Thyroid gland (tissue), 4 donors: Measurements from ENCODE around the gene HNRNPA0. TPM values are rescaled to one million over a fixed set of nuclear protein-coding genes. Genes with fewer than 3 reads are reported as not detected.

Source experiments
- DNase-seq, 2 donors: peaks; one replicate each; pipeline ENCODE4 v3.0.0-alpha.2; 2019
- H3K27ac ChIP-seq, 3 donors: fragments of 200-600 bp; sonication (generic); 1 replicate in 2 of 3; 2 replicates in 1 of 3; pipeline ENCODE4 v1.5.1; 2016 to 2019; ENCODE audit warnings: mild to moderate bottlenecking in 1 of 3, moderate library complexity in 1 of 3
- H3K27me3 ChIP-seq: fragments of 200-600 bp; sonication (generic); one replicate; pipeline ENCODE4 v1.5.1; 2019
- H3K36me3 ChIP-seq, 2 donors: fragments of 200-600 bp; sonication (generic); one replicate each; pipeline ENCODE4 v1.5.1; 2016 to 2019
- H3K4me1 ChIP-seq, 2 donors: fragments of 200-600 bp; sonication (generic); one replicate each; pipeline ENCODE4 v1.5.1; 2017 to 2019
- H3K4me3 ChIP-seq, 3 donors: fragments of 200-600 bp; sonication (generic); replicated peaks in 1 of 3; 1 replicate in 2 of 3; 2 replicates in 1 of 3; pipeline ENCODE4 v1.5.1; 2016; ENCODE audit warnings: mild to moderate bottlenecking in 1 of 3
- H3K9me3 ChIP-seq: fragments of 200-600 bp; sonication (generic); one replicate; pipeline ENCODE4 v1.5.1; 2017
- POLR2A ChIP-seq, 2 donors: fragments of 450-650 bp; IDR thresholded peaks; one replicate each; pipeline ENCODE4 v1.6.1; 2017; ENCODE audit warnings: antibody characterized with exemption in 2 of 2, mild to moderate bottlenecking in 2 of 2, moderate library complexity in 1 of 2
- WGBS, 2 donors: methylation state at CpG; one replicate each; pipeline ENCODE4 v1.1.5; 2017; 5-methylcytosine and 5-hydroxymethylcytosine counted together
- intact Hi-C: fragments of 100-400 bp; cut with DNase I; formaldehyde crosslinking; loops from one replicate; pipeline ENCODE4 v1.15.1; 2023
- total RNA-seq, 4 donors: library from RNA; depleted of rRNA; stranded (reverse); fragments of >200 nt; gene quantifications; one replicate each; pipeline ENCODE4 v1.2.3, GENCODE V29; 2016
- TF ChIP-seq, protein P1 (sequence below), 6 experiments: fragments of 200-600 bp in 3 of 6; fragments of 450-650 bp in 3 of 6; sonication (generic) in 3 of 6; IDR thresholded peaks; one replicate each; pipeline ENCODE4 v1.5.1; 2016 to 2019; ENCODE audit warnings: antibody characterized with exemption in 6 of 6, mild to moderate bottlenecking in 2 of 6, inconsistent platforms in 1 of 6, moderate library complexity in 1 of 6

HNRNPA0 gene
- total RNA-seq, 4 donors from 2014 or later = 10.6 to 14.1 (median 12.4) TPM

DNA sequence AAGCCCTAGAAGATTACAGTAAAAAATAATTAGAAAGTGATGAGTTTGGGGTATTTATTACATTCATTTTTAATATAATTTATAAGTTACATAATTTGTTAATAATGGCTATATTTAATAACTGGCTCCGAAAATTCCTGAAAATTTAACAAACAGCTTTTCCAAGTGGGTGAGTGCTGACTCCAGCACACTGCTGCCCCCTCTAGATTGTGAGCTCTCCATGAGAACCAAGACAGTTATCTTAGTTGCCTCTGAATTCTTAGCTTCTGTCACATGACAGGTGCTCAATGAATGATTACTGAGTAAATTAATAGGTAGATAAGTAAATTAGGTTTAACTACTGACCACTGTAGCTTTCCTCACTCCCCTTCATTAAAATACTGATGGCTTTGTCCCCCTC lies 26.1 kb downstream of the HNRNPA0 start:
- intact Hi-C loops = no loop called here
- no peak overlapping the region for H3K27ac ChIP-seq
- H3K27me3 ChIP-seq = no peaks in the 10 kb centered on the region
- peaks cover 22 to 33% of the 10 kb centered on the region in 2 donors for H3K4me1 ChIP-seq
- no peak for TF ChIP-seq POLR2A (IDR thresholded peaks at IDR 0.05)
- TF ChIP-seq, protein P1, sequence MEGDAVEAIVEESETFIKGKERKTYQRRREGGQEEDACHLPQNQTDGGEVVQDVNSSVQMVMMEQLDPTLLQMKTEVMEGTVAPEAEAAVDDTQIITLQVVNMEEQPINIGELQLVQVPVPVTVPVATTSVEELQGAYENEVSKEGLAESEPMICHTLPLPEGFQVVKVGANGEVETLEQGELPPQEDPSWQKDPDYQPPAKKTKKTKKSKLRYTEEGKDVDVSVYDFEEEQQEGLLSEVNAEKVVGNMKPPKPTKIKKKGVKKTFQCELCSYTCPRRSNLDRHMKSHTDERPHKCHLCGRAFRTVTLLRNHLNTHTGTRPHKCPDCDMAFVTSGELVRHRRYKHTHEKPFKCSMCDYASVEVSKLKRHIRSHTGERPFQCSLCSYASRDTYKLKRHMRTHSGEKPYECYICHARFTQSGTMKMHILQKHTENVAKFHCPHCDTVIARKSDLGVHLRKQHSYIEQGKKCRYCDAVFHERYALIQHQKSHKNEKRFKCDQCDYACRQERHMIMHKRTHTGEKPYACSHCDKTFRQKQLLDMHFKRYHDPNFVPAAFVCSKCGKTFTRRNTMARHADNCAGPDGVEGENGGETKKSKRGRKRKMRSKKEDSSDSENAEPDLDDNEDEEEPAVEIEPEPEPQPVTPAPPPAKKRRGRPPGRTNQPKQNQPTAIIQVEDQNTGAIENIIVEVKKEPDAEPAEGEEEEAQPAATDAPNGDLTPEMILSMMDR (IDR thresholded peaks at IDR 0.05) = peak in 2 of 6 experiments; percentile 17 to 20
- DNase-seq = no peak
- no peak overlapping the region for H3K4me3 ChIP-seq
- H3K36me3 ChIP-seq = no peaks in the 10 kb centered on the region
- H3K9me3 ChIP-seq = no peaks in the 10 kb centered on the region
- WGBS, 2 donors = 86 to 92% methylated on average over 1 of the region's 1 CpG

DNA sequence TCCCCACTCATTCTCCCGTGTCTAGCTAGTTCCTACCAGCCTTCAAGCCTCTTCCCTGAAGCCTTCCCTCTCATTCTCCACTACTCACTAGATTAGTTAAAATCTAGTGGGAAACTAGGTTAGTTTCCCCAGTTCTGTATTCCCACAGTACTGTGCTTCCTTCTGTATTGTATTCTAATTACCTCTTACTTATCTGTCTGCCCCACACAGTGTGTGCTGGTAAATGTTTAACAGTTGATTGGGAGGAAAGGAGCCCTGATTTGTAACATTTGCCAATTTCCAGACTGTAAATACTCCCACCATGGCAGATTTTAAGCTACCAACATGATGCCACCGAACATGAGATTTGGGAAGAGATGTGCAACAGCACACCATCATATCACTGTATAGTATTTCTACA lies 26.5 kb downstream of the HNRNPA0 start:
- H3K27me3 ChIP-seq = no peaks in the 10 kb centered on the region
- H3K27ac ChIP-seq = no peak overlapping the region
- no peaks in the 10 kb centered on the region for H3K36me3 ChIP-seq
- intact Hi-C loops = no loop called here
- no peak for DNase-seq
- H3K9me3 ChIP-seq = no peaks in the 10 kb centered on the region
- no peak overlapping the region for H3K4me3 ChIP-seq
- no peak for TF ChIP-seq POLR2A (IDR thresholded peaks at IDR 0.05)
- TF ChIP-seq, protein P1 (IDR thresholded peaks at IDR 0.05) = no peak
- peaks cover 19 to 29% of the 10 kb centered on the region in 2 donors for H3K4me1 ChIP-seq
- 91 to 92% methylated on average over 2 of the region's 2 CpGs for WGBS, 2 donors

DNA sequence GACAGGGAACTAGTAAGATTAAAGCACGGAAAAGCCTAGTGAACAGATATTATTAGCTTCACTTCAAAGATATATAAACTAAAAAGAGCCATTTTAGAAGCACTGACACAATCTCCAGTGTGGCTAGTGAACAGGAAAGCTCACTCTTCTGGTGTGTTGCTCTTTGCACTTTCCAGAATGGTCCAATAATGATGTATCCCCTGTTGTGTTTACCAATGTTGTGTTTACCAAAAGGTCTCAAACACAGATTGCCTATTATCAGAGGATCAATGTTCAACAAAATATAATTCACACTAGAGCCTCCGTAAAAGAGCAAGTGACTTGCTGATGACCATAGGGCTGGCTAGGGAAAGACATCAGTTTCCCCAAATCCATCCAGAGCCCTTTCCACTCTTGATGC lies 29.9 kb downstream of the HNRNPA0 start:
- no peak for TF ChIP-seq POLR2A (IDR thresholded peaks at IDR 0.05)
- TF ChIP-seq, protein P1 (IDR thresholded peaks at IDR 0.05) = no peak
- no peaks in the 10 kb centered on the region for H3K27me3 ChIP-seq
- H3K27ac ChIP-seq = no peak overlapping the region
- WGBS, 2 donors = 94 to 95% methylated on average over 2 of the region's 2 CpGs
- H3K9me3 ChIP-seq = no peaks in the 10 kb centered on the region
- no peak for DNase-seq
- intact Hi-C loops = no loop called here
- H3K4me3 ChIP-seq = no peak overlapping the region
- H3K4me1 ChIP-seq = peaks cover under 1 to 13% of the 10 kb centered on the region in 2 donors
- H3K36me3 ChIP-seq = no peaks in the 10 kb centered on the region

DNA sequence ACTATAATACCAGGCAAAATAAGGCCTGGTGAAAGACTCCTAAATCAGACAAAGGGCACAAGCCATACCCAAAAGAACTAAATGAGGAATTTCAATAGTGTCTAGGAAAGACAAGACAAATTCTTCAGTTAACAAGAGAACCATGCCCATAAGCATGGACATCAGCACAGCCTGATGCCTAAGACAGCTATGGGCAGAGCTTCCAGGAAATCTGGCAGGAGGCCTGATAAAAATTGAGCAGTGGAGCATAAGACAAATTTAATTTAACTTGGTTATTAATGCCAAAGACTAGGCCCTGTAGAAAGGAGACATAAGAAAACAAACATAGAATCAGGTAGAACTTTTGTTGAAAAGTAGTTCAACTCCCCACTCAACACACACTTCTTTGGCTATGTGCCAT lies 35.6 kb downstream of the HNRNPA0 start:
- no peaks in the 10 kb centered on the region for H3K36me3 ChIP-seq
- peaks cover 6 to 12% of the 10 kb centered on the region in 2 donors for H3K4me1 ChIP-seq
- peak in 1 of 2 donors; percentile 22 for DNase-seq
- peak overlapping the region; percentile 43 to 50 (median 46) for H3K27ac ChIP-seq
- no peaks in the 10 kb centered on the region for H3K9me3 ChIP-seq
- intact Hi-C loops = no loop called here
- H3K27me3 ChIP-seq = no peaks in the 10 kb centered on the region
- H3K4me3 ChIP-seq = no peak overlapping the region
- TF ChIP-seq, protein P1 (IDR thresholded peaks at IDR 0.05) = no peak
- no peak for TF ChIP-seq POLR2A (IDR thresholded peaks at IDR 0.05)

DNA sequence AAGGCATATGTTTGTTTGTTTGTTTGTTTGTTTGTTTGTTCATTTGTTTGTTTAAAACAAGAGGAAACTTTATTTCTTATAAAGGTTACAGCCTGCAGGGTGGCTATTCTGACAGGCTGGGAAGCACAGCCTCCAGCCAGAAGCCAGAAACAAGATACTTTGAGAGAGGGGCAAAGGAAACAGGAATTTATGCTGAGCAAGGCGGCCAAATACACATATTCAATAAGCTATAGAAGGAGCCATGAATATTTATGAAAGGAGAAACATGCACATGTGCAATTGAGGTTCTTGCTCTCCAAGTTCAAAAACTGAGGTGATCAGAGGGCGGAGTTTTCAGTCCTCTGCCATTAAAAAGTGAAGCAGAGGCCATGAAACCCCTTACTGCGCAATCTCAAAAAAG lies 37.8 kb downstream of the HNRNPA0 start:
- no peak for DNase-seq
- 98 to 99% methylated on average over 3 of the region's 3 CpGs for WGBS, 2 donors
- intact Hi-C loops = no loop called here

More for the DNA sequence above, 37.8 kb downstream of the HNRNPA0 start:
- no peak overlapping the region for H3K27ac ChIP-seq
- no peaks in the 10 kb centered on the region for H3K9me3 ChIP-seq
- no peak for TF ChIP-seq POLR2A (IDR thresholded peaks at IDR 0.05)
- TF ChIP-seq, protein P1 (IDR thresholded peaks at IDR 0.05) = no peak
- peaks cover 11 to 26% of the 10 kb centered on the region in 2 donors for H3K4me1 ChIP-seq
- no peaks in the 10 kb centered on the region for H3K27me3 ChIP-seq
- H3K36me3 ChIP-seq = no peaks in the 10 kb centered on the region
- no peak overlapping the region for H3K4me3 ChIP-seq
